SK-N-MC (cell line): Measurements from ENCODE around the gene MAP3K5.
"Not testable (repeated sequence)": the region's sequence is repeated elsewhere in the genome, so short reads cannot be mapped to it uniquely, and the experiment has no call there.

Experiments
- DNase-seq: peaks from one replicate; pipeline ENCODE4 v3.0.0-alpha.2; 2011; ENCODE audit warnings: low read depth, low spot score
- H3K27ac ChIP-seq: fragments of 200-600 bp; sonication (generic); 2 replicates; pipeline ENCODE4 v1.5.1; 2016; ENCODE audit warnings: mixed run types
- H3K36me3 ChIP-seq: fragments of 200-600 bp; sonication (generic); 2 replicates; pipeline ENCODE4 v1.6.1; 2017; ENCODE audit warnings: antibody characterized with exemption, low read length, mixed read lengths; ENCODE audit not compliant: insufficient read depth
- H3K4me3 ChIP-seq: fragments of 200-600 bp; sonication (generic); 2 replicates; pipeline ENCODE4 v1.5.1; 2016
- H3K9ac ChIP-seq: fragments of 200-600 bp; sonication (generic); 2 replicates; pipeline ENCODE4 v1.8.0; 2017; ENCODE audit warnings: mixed run types, mixed read lengths; ENCODE audit not compliant: insufficient read length
- H3K9me3 ChIP-seq: fragments of 200-600 bp; sonication (generic); 2 replicates; pipeline ENCODE4 v1.6.1; 2017; ENCODE audit warnings: low read depth, mild to moderate bottlenecking, antibody characterized with exemption, low read length, moderate library complexity, mixed read lengths
- EZH2 ChIP-seq: fragments of 200-600 bp; sonication (generic); IDR thresholded peaks from one replicate; pipeline ENCODE4 v1.6.1; 2017; ENCODE audit warnings: antibody characterized with exemption
- FOXP2 ChIP-seq: optimal IDR thresholded peaks from 2 replicates; pipeline ENCODE3; 2011; ENCODE audit warnings: mild to moderate bottlenecking, moderate library complexity; ENCODE audit not compliant: insufficient read depth; ENCODE audit errors: extremely low read length, control extremely low read depth
- POLR2AphosphoS5 ChIP-seq: IDR thresholded peaks from 2 replicates; pipeline ENCODE4 v1.6.1; 2012; ENCODE audit warnings: mild to moderate bottlenecking, low read depth, low read length, borderline replicate concordance

The MAP3K5 gene

GRCh38 chr6:136718476-136718875 is 73.8 kb downstream of the MAP3K5 start:
- H3K9me3 ChIP-seq = peaks cover 5% of the 10 kb centered on the region; the same call in 1 of the 2 replicates
- H3K36me3 ChIP-seq = 0 out of 2 replicates have a peak, but pooled peaks cover 2% of the 10 kb centered on the region
- DNase-seq = no peak
- no peak overlapping the region for H3K27ac ChIP-seq
- no peak for TF ChIP-seq EZH2
- no peak for TF ChIP-seq FOXP2
- no peak for TF ChIP-seq POLR2AphosphoS5
- H3K9ac ChIP-seq = no peak overlapping the region
- H3K4me3 ChIP-seq = no peak overlapping the region

GRCh38 chr6:136717716-136717990 is 74.6 kb downstream of the MAP3K5 start:
- Histone ChIP-seq H3K9ac (no peak overlapping the region), H3K27ac (no peak overlapping the region)

DNA sequence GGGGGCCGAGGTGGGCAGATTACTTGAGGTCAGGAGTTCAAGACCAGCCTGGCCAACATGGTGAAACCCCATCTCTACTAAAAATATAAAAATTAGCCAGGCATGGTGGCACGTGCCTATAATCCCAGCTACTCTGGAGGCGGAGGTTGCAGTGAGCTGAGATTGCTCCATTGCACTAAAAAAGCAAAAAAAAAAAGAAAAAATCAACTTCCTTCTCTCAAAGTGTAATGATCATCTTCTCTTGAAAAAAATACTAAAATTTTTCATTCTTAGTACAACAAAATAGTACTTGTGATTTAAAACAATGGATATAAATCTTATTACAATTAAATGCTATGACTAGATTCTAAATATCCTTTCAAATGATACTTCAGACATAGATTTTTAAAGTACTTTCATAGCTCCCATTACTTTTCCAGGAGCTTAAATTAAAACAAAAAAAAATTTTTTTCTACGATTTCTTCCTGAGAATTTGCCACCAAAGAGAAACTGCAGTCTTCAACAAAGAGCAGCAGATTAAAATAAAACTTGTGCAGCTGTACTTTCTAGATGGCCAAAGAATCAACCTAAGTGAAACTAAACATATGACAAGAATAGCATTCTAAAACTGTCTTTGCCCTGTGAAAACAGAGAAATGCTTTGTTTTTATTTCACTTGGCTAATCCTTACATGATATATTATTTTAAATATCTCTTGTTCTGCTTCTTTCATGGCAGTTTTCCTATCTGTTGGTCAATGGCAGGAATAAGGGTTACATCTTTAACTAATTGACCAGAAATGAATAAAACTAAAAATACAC is 75.2 kb downstream of the MAP3K5 start:
- no peak overlapping the region for H3K9ac ChIP-seq
- H3K9me3 ChIP-seq = peaks cover 5% of the 10 kb centered on the region; the same call in 1 of the 2 replicates
- H3K36me3 ChIP-seq = 0 out of 2 replicates have a peak, but pooled peaks cover 2% of the 10 kb centered on the region
- no peak for DNase-seq
- H3K4me3 ChIP-seq = no peak overlapping the region
- no peak overlapping the region for H3K27ac ChIP-seq
- no peak for TF ChIP-seq EZH2
- no peak for TF ChIP-seq POLR2AphosphoS5
- no peak for TF ChIP-seq FOXP2

More at GRCh38 chr6:136717716-136717990, 74.6 kb downstream of the MAP3K5 start:
- TF ChIP-seq EZH2 (no peak), POLR2AphosphoS5 (no peak), FOXP2 (no peak)
- Histone ChIP-seq H3K4me3 (no peak overlapping the region), H3K36me3 (0 out of 2 replicates have a peak, but pooled peaks cover 2% of the 10 kb centered on the region), H3K9me3 (peaks cover 5% of the 10 kb centered on the region; the same call in 1 of the 2 replicates)
- no peak for DNase-seq

DNA sequence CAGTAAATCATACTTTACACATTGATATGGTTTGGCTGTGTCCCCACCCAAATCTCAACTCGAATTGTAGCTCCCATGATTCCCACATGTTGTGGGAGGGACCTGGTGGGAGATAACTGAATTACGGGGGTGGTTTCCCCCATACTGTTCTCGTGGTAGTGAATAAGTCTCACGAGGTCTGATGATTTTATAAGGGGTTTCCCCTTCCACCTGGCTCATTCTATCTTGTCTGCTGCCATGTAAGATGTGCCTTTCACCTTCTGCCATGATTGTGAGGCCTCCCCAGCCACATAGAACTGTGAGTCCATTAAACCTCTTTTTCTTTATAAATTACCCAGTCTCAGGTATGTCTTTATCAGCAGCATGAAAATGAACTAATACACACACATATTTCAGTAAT is 79.6 kb downstream of the MAP3K5 start:
- H3K27ac ChIP-seq, H3K9ac ChIP-seq, H3K9me3 ChIP-seq, H3K4me3 ChIP-seq, H3K36me3 ChIP-seq, DNase-seq: not testable (repeated sequence)

DNA sequence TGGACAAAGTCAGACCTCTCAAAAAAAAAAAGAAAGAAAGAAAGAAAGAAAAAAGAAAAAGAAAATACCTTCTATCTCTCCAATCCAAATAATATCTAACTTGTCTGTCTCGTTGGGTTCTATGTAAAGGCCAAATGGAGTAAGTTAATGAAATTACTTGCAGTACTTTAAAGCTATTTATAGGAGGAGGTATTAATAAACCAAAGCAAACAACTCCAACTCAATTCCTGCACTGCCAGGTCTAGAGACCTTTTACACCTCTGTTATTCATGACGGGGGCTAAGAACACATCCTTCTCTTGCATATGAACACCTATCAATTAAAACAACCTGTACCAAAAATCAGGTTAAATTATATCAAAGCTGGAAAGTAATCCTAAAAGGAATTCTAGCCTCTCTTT is 80.6 kb downstream of the MAP3K5 start:
- Histone ChIP-seq H3K4me3 (no peak overlapping the region), H3K9ac (no peak overlapping the region), H3K9me3 (no peaks in the 10 kb centered on the region), H3K36me3 (0 out of 2 replicates have a peak, but pooled peaks cover 2% of the 10 kb centered on the region), H3K27ac (no peak overlapping the region)
- TF ChIP-seq FOXP2 (no peak), POLR2AphosphoS5 (no peak), EZH2 (no peak)
- no peak for DNase-seq

- H3K27ac ChIP-seq = no peak overlapping the region
- TF ChIP-seq FOXP2 (no peak), EZH2 (no peak), POLR2AphosphoS5 (no peak)
- no peak for DNase-seq
- H3K9ac ChIP-seq = no peak overlapping the region
- H3K9me3 ChIP-seq = no peaks in the 10 kb centered on the region
- H3K4me3 ChIP-seq = no peak overlapping the region
- peaks cover 7% of the 10 kb centered on the region; the same call in 1 of the 2 replicates for H3K36me3 ChIP-seq
These were observed 81.3 kb downstream of the MAP3K5 start for GRCh38 chr6:136710877-136711552.

GRCh38 chr6:136709429-136709828 is 82.8 kb downstream of the MAP3K5 start:
- H3K4me3 ChIP-seq = no peak overlapping the region
- no peak for DNase-seq
- no peak for TF ChIP-seq EZH2
- no peak for TF ChIP-seq FOXP2
- TF ChIP-seq POLR2AphosphoS5 = no peak
- H3K9ac ChIP-seq = no peak overlapping the region
- H3K9me3 ChIP-seq = no peaks in the 10 kb centered on the region
- H3K36me3 ChIP-seq = peaks cover 14% of the 10 kb centered on the region
- no peak overlapping the region for H3K27ac ChIP-seq

GRCh38 chr6:136706430-136706829 is 85.8 kb downstream of the MAP3K5 start:
- TF ChIP-seq FOXP2 (no peak), EZH2 (no peak), POLR2AphosphoS5 (no peak)
- H3K9ac ChIP-seq = no peak overlapping the region
- DNase-seq = no peak
- H3K36me3 ChIP-seq = peaks cover 14% of the 10 kb centered on the region
- H3K9me3 ChIP-seq = no peaks in the 10 kb centered on the region
- H3K4me3 ChIP-seq = no peak overlapping the region
- H3K27ac ChIP-seq = no peak overlapping the region

GRCh38 chr6:136703331-136703865 is 88.9 kb downstream of the MAP3K5 start:
- no peaks in the 10 kb centered on the region for H3K9me3 ChIP-seq
- no peak for DNase-seq
- TF ChIP-seq FOXP2 = no peak
- TF ChIP-seq POLR2AphosphoS5 = peak; percentile 54; the same call in 1 of the 2 replicates
- TF ChIP-seq EZH2 = no peak
- no peak overlapping the region for H3K9ac ChIP-seq
- H3K4me3 ChIP-seq = peak overlapping the region; percentile 23; the same call in 1 of the 2 replicates
- H3K36me3 ChIP-seq = peaks cover 15% of the 10 kb centered on the region
- peak overlapping the region; percentile 84 for H3K27ac ChIP-seq
